ENCODE results near the gene ZNF90.
"Not testable (repeated sequence)": the region's sequence is repeated elsewhere in the genome, so short reads cannot be mapped to it uniquely, and the experiment has no call there.

ZNF90 gene

DNA sequence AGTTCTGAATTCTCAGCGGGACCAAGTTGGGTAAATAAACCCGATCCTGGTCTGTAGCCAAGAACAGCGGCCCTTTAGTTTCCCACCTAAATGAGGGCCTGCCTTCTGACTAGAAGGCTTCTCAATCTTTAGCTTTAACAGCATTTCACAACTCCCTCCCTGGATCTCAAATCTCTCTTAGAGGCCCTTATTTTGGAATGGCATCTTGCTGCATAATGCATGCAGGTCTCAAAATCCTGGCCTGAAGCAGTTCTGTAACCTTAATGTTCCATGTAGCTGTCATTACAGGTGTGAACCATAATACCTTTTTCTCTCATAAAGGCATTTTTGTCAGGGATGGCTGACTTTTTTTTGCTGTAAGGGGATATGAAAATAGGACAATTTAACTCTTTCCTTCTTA lies 29.5 kb downstream of the ZNF90 start:
- no peak for DNase-seq

DNA sequence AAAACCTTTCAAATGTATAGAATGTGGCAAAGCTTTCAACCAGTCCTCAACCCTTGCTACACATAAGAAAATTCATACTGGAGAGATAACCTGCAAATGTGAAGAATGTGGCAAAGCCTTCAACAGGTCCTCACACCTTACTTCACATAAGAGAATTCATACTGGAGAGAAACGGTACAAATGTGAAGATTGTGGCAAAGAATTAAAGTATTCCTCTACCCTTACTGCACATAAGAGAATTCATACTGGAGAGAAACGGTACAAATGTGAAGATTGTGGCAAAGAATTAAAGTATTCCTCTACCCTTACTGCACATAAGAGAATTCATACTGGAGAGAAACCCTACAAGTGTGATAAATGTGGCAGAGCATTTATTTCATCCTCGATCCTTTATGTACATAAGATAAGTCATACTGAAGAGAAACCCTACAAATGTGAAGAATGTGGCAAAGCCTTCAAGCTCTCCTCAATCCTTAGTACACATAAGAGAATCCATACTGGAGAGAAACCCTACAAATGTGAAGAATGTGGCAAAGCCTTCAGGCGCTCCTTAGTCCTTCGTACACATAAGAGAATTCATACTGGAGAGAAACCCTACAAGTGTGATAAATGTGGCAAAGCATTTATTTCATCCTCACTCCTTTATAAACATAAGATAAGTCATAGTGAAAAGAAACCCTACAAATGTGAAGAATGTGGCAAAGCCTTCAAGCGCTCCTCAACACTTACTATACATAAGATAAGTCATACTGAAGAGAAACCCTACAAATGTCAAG lies 40.5 kb downstream of the ZNF90 start:
- not testable (repeated sequence) for DNase-seq

DNA sequence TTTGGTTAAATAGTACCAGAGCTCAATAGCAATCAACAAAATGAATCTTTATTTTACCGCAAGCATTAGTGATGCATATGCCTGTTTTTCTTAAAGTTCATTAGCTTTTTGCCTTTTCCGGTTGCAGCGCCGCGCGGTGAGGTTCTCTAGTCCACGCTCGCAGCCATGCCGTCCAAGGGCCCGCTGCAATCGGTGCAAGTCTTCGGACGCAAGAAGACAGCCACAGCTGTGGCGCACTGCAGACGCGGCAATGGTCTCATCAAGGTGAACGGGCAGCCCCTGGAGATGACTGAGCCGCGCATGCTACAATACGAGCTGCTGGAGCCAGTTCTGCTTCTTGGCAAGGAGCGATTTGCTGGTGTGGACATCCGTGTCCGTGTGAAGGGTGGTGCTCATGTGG lies 47.1 kb downstream of the ZNF90 start:
- DNase-seq = no peak

DNA sequence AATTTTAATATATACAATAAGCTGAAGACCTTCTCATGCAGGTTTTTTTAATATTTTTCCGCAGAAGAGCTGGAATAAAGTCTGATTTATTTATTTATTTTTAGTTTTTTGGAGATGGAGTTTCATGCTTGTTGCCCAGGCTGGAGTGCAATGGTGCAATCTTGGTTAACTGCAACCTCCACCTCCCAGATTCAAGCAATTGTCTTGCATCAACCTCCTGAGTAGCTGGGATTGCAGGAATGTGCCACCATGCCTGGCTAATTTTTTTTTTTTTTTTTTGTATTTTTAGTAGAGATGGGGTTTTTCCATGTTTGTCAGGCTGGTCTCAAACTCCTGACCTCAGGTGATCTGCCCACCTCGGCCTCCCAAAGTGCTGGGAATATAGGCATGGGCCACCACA lies 55.1 kb downstream of the ZNF90 start:
- not testable (repeated sequence) for DNase-seq

DNA sequence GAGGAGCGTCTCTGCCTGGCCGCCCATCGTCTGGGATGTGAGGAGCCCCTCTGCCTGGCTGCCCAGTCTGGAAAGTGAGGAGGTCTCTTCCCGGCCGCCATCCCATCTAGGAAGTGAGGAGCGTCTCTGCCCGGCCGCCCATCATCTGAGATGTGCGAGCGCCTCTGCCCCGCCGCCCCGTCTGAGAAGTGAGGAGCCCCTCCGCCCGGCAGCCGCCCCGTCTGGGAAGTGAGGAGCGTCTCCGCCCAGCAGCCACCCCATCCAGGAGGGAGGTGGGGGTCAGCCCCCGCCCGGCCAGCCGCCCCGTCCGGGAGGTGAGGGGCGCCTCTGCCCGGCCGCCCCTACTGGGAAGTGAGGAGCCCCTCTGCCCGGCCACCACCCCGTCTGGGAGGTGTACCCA lies 59.9 kb downstream of the ZNF90 start:
- not testable (repeated sequence) for DNase-seq

DNA sequence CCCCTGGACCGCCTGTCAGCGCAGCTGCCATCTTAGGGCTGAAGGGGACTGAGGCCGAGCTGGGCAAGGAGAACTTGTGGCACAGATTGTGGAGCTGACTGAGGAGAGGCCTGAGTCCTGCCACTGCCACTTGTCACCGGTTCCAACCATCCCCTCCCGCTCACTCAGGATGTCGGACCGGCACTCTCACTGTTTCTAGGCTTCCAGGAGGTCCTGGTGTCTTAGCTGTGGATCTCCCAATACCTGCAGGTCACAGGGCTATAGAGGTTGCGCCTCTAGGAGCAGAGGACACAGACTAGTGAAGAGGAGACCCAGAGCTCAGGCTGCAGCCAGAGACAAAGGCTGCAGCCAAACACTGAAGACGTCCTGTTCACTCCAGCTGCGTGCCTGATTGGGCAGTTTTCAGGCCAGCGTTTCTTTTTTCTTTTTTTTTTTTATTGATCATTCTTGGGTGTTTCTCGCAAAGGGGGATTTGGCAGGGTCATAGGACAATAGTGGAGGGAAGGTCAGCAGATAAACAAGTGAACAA lies 73.9 kb downstream of the ZNF90 start:
- no peak for DNase-seq

DNA sequence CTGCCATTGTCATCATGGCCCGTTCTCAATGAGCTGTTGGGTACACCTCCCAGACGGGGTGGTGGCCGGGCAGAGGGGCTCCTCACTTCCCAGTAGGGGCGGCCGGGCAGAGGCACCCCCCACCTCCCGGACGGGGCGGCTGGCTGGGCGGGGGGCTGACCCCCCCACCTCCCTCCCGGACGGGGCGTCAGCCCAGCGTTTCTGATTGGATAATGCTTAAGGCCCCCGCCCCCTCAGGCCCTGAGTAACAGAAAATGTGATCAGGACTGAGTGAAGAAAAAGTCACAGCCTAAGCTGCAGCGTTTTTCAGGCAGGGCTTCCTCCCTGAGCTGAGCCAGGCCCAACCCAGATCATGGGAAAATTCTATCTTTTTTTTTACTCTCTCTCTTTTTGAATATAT lies 74.7 kb downstream of the ZNF90 start:
- DNase-seq = not testable (repeated sequence)

DNA sequence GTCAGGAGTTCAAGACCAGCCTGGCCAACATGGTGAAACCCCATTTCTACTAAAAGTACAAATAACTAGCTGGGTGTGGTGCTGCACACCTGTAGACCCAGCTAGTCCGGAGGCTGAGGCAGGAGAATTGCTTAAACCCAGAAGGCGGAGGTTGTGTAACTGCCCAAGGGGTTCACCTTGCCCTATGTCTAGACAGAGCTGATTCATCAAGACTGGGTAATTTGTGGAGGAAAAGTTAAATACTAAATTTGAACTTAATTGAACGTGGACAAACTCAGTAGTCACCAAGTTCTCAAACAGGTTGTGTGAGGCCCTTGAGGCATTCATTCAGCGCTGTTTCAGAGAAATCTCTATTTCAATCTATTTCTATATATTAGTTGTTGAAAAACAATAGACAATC lies 75.5 kb downstream of the ZNF90 start:
- DNase-seq = no peak

DNA sequence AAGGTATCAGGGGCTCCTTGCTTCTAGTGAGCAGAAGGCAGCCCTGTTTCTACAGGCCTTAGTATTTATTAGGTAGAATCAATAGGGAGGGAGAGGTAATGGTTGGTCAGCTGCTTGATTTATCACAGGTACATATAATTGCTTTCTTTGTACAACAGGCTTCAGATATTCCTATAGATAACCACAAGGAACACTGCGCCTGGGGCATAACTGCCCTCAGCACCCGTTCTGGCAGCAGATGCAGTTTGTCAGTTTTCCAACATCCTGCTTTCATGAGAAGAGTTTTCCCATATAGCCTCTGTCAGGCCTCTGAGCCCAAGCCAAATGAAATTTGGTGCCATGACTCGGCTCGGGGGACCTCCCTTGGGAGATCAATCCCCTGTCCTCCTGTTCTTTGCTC lies 76.8 kb downstream of the ZNF90 start:
- DNase-seq = no peak

DNA sequence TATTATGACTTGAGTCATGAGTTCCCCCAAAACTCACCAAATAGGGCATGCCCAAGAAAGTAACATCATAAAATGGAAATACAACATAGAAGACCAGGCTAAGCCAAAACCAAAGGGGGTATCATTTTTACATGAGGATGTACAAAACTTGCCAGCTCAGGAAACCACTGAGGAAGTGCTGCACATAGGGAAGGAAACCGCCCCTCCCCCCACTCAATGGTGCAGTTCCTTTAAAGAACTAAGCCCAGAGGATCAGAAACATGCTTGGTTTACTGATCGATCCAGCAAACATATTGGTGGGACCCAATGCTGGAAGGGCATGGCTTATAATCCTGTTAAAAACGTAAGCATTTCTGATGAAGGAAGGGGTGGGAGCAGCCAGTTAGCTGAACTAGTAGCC lies 85.0 kb downstream of the ZNF90 start:
- no peak for DNase-seq

DNA sequence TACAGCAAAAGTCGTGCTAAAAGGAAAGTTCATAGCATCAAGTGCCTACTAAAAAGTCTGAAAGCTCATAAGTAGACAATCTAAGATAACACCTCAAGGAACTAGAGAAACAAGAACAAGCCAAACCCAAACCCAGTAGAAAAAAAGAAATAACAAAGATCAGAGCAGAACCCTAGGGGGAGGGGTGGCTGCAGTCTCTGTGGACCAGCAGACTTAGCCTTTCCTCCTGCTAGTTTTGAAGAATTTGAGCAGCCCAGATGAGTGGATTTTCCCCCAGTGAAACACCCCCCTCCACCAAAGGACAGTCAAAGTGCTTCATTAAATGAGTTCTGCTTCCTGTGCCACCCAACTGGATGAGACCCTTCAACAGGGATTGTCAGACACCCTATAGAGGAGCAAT lies 86.7 kb downstream of the ZNF90 start:
- DNase-seq = no peak

DNA sequence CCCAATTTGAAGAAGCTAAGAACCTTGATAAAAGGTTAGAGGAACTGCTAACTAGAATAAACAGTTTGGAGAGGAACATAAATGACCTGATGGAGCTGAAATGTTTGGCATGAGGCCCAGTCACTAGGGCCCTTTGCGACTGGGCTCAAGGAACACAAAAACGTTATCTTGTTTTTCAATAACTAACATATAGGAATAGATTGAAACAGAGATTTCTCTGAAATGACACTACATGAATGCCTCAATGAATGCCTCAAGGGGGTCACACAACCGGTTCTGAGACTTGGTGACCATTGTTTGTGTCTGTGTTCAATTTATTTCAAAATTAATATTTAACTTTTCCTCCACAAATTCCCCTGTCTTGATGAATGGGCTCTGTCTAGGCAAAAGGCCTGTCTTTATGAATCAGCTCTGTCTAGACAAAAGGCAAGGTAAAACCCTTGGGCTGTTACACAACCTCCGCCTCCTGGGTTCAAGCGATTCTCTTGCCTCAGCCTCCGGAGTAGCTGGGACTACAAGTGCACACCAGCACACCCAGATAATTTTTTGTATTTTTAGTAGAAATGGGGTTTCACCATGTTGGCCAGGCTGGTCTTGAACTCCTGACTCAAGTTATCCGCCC lies 88.3 kb downstream of the ZNF90 start:
- DNase-seq = no peak

DNA sequence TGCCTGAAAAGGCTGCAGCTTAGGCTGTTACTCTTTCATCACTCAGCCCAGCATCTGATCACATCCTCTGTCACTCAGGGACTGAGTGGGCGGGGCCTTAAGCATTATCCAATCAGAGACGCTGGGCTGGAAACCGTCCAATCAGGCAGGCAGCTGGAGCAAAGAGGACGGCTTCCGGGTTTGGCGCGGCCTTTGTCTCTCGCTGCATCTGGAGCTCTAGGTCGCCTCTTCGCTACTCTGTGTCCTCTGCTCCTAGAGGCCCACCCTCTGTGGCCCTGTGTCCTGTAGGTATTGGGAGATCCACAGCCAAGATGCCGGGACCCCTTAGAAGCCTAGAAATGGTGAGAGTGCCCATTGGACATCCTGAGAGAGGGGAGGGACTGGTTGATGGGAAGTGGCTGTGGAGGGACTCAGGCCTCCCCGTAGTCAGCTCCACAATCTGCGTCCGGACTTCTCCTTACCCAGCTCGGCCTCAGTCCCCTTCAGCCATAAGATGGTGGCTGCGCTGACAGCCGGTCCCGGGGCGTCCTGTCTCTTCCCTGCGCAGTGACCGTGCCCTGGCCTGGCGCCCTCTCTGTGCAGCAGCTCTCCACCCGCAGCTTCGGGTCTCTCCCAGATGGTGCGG lies 89.3 kb downstream of the ZNF90 start, which contains the start of gene ZNF486:
ZNF486 (plus strand) TSS at position 195 of the 625 bp plus-strand sequence; CDS start at position 312, 117 bp downstream.
- DNase-seq = no peak

DNA sequence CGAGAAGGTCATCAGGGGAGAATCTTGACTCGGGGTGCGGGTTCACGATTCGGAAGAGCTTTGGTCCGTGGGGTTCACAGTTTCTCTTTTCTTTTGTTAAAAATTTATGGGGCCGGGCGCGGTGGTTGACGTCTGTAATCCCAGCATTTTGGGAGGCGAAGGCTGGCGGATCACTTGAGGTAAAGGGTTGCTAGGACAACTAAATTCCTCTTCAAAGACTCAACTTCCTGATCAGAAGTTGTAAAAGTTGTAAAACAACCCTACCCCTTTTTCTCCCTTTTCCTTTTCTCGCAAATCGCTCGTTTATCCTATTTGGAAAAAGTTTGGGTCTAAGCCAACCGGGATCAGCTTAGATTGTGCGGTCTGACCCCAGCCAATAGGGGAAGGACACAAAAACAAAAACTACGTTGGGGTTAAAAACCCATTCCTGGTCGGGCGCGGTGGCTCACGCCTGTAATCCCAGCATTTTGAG lies 89.9 kb downstream of the ZNF90 start:
- DNase-seq = no peak

Data from SIG-M5 (cell line).